ENCODE data around the gene P2RX3.

The P2RX3 gene

GRCh38 chr11:57394203-57394965 lies 56.2 kb downstream of the P2RX3 start:
- TF ChIP-seq GATA3 (IDR thresholded peaks at IDR 0.05; ENCODE audit: low read depth, low read length): no peak
- TF ChIP-seq GATA2 (IDR thresholded peaks at IDR 0.05; ENCODE audit: low read depth, low read length): no peak

DNA sequence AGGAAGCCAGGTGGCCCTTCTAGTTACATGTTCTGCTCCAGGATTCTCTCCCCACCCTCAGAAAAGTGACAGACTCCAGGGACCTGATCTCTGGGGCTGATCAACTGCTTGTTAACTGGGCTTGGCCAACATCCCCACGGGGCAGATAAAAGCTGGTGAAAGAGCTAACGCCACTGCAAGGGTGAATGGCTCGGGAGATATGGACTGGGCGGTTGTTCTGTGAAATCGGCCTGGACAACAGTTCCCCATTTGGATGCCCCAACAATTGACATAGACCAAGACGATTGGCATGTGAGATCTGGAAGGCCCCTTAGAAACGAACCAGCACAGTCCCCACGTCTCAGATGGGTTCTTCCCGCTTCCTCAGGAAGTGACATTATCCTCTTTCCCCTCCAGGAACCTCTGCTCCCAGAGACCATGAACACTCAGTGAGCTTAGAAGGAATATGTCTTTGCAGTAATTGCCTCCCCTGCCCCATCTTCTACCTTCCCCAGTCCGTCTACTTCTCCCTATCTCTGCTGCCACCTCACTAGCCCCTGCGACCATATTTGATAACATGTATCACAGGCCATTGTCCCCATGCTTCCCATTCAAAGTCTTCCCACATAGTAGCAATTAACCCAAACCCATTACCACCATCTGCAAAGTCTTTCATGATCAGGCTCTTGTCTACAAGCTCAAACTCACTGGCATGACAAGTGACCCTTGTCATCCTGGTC lies 57.9 kb downstream of the P2RX3 start:
- TF ChIP-seq GATA2 (IDR thresholded peaks at IDR 0.05; ENCODE audit: low read depth, low read length): no peak
- no peak for TF ChIP-seq GATA3 (IDR thresholded peaks at IDR 0.05; ENCODE audit: low read depth, low read length)

GRCh38 chr11:57396744-57397143 lies 58.6 kb downstream of the P2RX3 start:
- no peak for TF ChIP-seq GATA2 (IDR thresholded peaks at IDR 0.05; ENCODE audit: low read depth, low read length)
- no peak for TF ChIP-seq GATA3 (IDR thresholded peaks at IDR 0.05; ENCODE audit: low read depth, low read length)

DNA sequence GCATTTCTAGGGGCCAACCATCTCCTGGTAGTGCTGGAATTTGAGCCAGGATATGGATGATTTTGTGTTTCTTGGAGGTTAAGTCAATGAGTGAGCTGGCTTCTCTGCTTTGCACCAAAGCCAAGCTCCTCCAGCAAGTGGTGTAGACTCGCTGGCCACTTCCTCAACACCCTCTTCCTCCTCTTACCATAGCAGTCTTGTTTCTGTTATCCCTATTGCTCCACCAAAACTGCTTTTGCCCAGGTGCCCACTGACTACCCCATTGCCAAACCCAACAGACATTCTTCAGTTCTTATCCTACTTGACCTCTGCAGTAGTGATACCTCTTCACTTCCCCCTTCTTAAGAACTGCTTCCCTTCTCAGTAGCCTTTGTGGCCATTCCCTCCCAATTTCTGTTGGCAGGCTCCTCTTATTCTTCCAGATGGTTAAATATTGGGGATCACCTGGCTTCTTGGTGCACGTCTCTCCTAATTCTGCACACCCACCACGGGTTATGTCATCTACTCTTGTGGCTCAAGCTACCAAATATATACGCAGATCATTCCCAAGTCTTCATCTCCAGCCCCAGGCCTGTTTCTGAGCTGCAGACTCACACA lies 59.3 kb downstream of the P2RX3 start:
- TF ChIP-seq GATA3 (IDR thresholded peaks at IDR 0.05; ENCODE audit: low read depth, low read length): no peak
- TF ChIP-seq GATA2 (IDR thresholded peaks at IDR 0.05; ENCODE audit: low read depth, low read length): no peak

- no peak for TF ChIP-seq GATA2 (IDR thresholded peaks at IDR 0.05; ENCODE audit: low read depth, low read length)
- TF ChIP-seq GATA3 (IDR thresholded peaks at IDR 0.05; ENCODE audit: low read depth, low read length): no peak
Measured at GRCh38 chr11:57399221-57399620, 61.1 kb downstream of the P2RX3 start.

DNA sequence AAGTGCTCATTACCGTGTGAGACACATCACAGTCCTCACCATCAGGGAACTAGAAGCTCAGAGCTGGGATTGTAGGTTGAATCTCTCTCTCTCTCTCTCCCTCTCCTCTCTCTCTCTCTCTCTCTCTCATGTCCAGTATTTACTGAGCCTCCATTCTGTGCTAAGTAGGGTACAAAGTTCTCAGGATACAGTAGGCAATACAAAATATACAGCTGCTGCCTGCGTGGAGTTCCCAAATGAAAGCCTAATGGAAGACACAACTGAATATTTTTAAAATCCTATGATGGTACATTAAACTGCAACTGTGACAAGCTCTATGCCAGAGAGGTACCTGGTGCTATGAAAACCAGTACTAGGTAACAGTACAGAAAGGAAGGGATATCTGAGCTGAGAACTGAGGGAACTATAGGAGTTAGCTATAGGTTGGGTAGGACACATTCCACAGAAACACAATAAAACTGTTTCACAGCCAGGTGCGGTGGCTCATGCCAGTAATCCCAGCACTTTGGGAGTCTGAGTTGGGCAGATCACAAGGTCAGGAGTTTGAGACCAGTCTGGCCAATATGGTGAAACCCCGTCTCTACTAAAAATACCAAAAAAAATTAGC lies 61.9 kb downstream of the P2RX3 start:
- no peak for TF ChIP-seq GATA3 (IDR thresholded peaks at IDR 0.05; ENCODE audit: low read depth, low read length)
- no peak for TF ChIP-seq GATA2 (IDR thresholded peaks at IDR 0.05; ENCODE audit: low read depth, low read length)

DNA sequence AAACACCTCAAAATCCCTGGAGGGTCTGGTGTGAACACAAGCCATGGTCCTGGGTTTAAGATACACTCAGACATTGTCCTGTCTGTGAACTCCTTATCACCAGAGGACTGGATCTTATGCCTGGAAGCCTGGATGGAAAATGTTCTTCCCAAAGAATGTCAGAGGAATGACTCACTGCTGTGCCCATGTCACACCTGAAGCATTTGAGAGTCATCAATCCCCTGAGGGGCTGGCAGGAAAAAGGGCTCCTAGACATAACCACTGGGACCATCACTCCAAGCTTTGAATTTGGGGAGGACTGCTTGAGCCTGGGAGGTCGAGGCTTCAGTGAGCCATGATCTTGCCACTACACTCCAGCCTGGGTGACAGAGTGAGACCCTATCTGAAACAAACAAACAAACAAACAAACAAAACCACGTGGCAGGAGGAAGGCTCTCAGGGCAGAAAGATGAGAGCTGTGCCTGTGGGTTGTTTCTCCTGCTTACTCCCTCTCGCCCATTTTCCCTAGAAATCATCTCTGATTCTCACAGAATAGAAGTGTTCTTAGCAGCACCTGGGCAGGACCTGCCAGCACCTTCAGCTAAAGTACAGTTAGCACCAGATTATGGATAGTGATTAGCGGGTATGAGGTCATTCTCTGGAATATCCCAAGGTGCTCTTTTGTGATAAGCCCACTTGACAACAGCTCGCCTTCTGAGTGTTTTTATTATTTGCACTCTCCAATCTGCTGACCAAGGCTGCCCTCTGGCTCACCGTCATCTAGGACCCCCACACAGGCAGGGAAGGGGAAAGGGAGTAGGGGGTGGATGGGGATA lies 64.2 kb downstream of the P2RX3 start:
- TF ChIP-seq GATA3 (IDR thresholded peaks at IDR 0.05; ENCODE audit: low read depth, low read length) (no peak), GATA2 (IDR thresholded peaks at IDR 0.05; ENCODE audit: low read depth, low read length) (no peak)

DNA sequence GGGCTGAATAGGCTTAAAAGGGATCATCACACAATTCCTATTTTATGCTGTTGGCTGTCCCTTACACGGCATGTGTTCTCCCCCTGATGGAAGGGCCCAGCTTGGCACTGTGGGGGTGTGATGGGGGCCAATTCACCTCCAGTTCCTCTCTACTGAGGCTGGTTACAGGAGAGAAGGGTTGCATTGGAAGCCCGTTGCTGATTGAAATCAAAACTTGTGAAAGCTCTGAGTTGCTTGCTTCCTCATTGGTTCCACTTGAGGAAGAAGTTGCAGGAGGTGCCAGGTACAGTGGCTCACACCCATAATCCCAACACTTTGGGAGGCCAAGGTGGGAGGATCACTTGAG lies 65.6 kb downstream of the P2RX3 start:
- TF ChIP-seq GATA3 (IDR thresholded peaks at IDR 0.05; ENCODE audit: low read depth, low read length) (no peak), GATA2 (IDR thresholded peaks at IDR 0.05; ENCODE audit: low read depth, low read length) (no peak)

DNA sequence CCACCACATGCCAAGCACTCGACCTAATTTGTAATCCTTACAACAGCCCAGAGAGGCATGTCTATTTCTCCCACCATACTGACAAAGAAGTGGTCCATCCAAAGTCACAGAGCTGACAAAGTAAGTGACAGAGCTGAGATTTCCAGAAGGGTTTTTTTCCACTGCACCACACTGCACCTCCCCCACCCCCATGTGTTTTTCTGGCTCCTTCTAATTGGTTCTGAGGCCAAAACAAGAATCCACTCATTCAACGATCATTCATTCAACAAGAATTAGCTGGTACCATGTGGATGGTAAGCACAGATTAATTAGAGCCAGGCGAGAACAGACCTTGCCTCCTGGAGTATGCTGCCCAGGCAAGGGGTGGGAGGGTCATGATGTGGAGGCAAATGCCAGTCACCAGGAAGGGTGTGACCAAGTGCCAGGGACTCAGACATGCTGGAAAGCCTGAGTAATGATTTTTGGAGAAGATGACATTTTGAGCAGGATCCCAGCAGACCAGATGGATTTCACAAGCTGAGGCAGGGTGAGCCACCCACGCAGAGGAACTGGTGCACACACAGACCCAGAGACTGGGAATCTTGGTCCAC lies 67.2 kb downstream of the P2RX3 start:
- TF ChIP-seq GATA2 (IDR thresholded peaks at IDR 0.05; ENCODE audit: low read depth, low read length): no peak
- no peak for TF ChIP-seq GATA3 (IDR thresholded peaks at IDR 0.05; ENCODE audit: low read depth, low read length)

DNA sequence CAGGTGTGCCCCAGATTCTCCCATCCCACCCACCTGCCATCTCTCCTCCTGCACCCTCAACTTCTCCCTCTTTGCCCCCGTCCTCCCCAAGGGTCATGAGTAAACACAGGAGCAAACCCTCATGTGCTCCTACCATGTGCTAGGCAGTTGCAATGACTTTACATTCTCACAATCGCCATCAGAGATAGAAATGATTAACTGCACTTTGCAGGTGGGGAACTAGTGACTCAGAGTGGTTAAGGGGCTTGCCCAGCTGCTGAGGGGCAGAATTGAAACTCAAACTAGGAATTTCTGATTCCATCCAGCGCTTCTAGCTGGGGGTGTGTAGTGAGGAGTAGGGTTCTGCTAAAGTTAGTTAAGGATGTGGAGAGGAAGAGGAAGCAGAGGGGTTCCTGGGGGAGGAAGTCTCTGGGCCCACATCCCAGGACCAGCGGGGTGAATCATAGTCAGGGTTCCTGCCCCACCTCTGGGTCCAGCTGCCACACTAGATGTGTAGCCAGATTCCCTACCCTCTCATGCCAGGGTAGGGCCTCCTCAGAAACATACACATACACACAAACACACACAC lies 68.3 kb downstream of the P2RX3 start:
- TF ChIP-seq GATA2 (IDR thresholded peaks at IDR 0.05; ENCODE audit: low read depth, low read length) (no peak), GATA3 (IDR thresholded peaks at IDR 0.05; ENCODE audit: low read depth, low read length) (no peak)

DNA sequence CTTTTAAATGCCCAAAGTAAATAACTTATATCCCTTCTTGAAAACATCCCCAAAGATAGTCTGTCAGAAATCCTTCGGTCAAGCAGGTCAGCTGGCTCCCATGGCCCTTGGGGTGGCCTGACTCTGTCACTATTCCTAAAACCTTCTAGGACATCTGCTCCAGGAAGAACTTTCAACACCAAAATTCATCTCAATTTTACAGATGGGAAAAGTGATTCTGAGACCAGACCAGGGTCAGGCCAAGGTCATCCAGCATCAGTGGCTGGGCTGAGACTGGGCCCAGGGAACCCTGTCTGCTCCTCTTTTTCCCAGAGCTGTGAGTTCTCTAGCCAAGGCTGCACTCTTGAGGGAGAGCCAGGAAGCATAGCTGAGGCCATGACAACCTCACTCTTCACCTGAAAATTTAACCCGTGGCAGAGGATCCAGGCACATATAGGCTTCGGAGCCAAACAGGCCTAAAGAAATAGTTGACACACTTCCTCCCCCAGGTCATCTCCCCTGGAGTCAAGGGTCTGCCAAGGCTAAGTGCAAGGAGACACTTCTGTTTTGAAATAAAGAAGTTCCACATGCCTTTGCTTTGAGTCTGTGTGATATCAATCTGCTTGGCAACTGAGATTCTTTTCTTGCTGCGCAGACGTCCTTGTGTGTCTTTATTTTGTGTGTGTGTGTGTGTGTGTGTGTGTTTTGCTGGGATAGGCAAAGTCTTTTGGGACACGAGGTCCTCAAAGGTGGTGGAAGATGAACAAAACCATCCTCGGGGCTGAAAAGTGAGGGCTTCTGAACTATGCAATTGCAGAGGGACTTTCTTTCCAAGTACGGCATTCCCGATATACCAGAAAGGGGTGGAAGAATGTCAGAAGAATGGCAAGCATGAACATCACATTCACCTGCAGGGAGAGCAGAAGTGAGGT lies 69.1 kb downstream of the P2RX3 start:
- TF ChIP-seq GATA3 (IDR thresholded peaks at IDR 0.05; ENCODE audit: low read depth, low read length) (no peak), GATA2 (IDR thresholded peaks at IDR 0.05; ENCODE audit: low read depth, low read length) (no peak)

GRCh38 chr11:57407941-57408475 lies 69.9 kb downstream of the P2RX3 start:
- TF ChIP-seq GATA3 (IDR thresholded peaks at IDR 0.05; ENCODE audit: low read depth, low read length) (no peak), GATA2 (IDR thresholded peaks at IDR 0.05; ENCODE audit: low read depth, low read length) (no peak)
